HCT116 (cell line): Measurements from ENCODE around the gene SDK1. TPM values are rescaled to one million over a fixed set of nuclear protein-coding genes. Genes with fewer than 3 reads are reported as not detected.

Experiments used
- ATAC-seq: fragments of 200-7000 bp; cut with Tn5 transposase; 2 replicates; pipeline ENCODE4 v1.9.1; 2020; ENCODE audit warnings: mild to moderate bottlenecking, moderate library complexity
- BruUV-seq: library from RNA; stranded (reverse); fragments of 400-500 nt; replicated peaks from 2 replicates; lab custom pipeline; 2021; lab: Mats Ljungman, UMichigan
- CTCF ChIA-PET: fragments of 300-600 bp; sonication (Branson Sonifier 250); formaldehyde crosslinking; loops from one replicate; lab custom pipeline; 2021; ENCODE audit warnings: antibody characterized with exemption; lab: Charles Lee
- POLR2A ChIA-PET: fragments of 300-600, 350-600 bp; sonication (Branson Sonifier 250); formaldehyde crosslinking; loops from one replicate; lab custom pipeline; 2021; ENCODE audit warnings: antibody characterized with exemption; lab: Charles Lee
- RAD21 ChIA-PET, 2 experiments: fragments of 300-600 bp; sonication (Branson Sonifier 250); formaldehyde crosslinking; loops; one replicate each; lab custom pipeline; 2023; ENCODE audit warnings: low total read pairs in 2 of 2; ENCODE audit not compliant: uncharacterized antibody in 2 of 2, unreplicated experiment in 2 of 2, low non-redundant PET in 1 of 2; lab: Charles Lee
- DNase-seq: peaks from one replicate; pipeline ENCODE4 v3.0.0-alpha.2; 2010; ENCODE audit warnings: low read depth, low spot score
- H2AFZ ChIP-seq: fragments of 200-600 bp; shearing (Covaris generic), sonication (generic); 2 replicates; pipeline ENCODE4 v1.6.1; 2017; ENCODE audit warnings: low read depth, mixed run types, mixed read lengths, antibody characterized with exemption, low read length; ENCODE audit not compliant: poor library complexity, severe bottlenecking
- H3K27ac ChIP-seq: 2 replicates; pipeline ENCODE4 v1.5.1; 2012; ENCODE audit warnings: low read depth, low read length
- H3K27me3 ChIP-seq: fragments of 200-600 bp; sonication (generic); 2 replicates; pipeline ENCODE4 v1.6.1; 2016; ENCODE audit warnings: mixed run types, low read length, mixed read lengths; ENCODE audit not compliant: insufficient read depth
- H3K36me3 ChIP-seq, 2 experiments: fragments of 200-500 bp in 1 of 2; fragments of 200-600 bp in 1 of 2; sonication (Bioruptor generic) in 1 of 2; sonication (generic) in 1 of 2; 2 replicates each; pipeline versions ENCODE4 v1.5.1 to v1.6.1; 2014 to 2016; ENCODE audit warnings: low read length in 2 of 2, inconsistent platforms in 1 of 2, mixed read lengths in 1 of 2, mixed run types in 1 of 2; ENCODE audit not compliant: insufficient read depth in 2 of 2, control insufficient read depth in 1 of 2
- H3K4me1 ChIP-seq, 2 experiments: fragments of 200-600 bp in 1 of 2; sonication (generic) in 1 of 2; 2 replicates each; pipeline versions ENCODE4 v1.5.1 to v1.6.1; 2012 to 2017; ENCODE audit warnings: low read length in 2 of 2, inconsistent platforms in 1 of 2, mild to moderate bottlenecking in 1 of 2, mixed read lengths in 1 of 2, mixed run types in 1 of 2, moderate library complexity in 1 of 2; ENCODE audit not compliant: insufficient read depth in 2 of 2, control insufficient read depth in 1 of 2
- H3K4me2 ChIP-seq: fragments of 200-600 bp; sonication (generic); 2 replicates; pipeline ENCODE4 v1.6.1; 2017; ENCODE audit warnings: mixed run types, low read length, mixed read lengths
- H3K4me3 ChIP-seq, 2 experiments: fragments of 200-600 bp in 1 of 2; sonication (generic) in 1 of 2; replicated peaks in 1 of 2; 2 replicates each; pipeline ENCODE4 v1.5.1; 2011 to 2016; ENCODE audit warnings: low read length in 2 of 2, control low read depth in 1 of 2, low read depth in 1 of 2, mild to moderate bottlenecking in 1 of 2, mixed read lengths in 1 of 2, mixed run types in 1 of 2
- H3K79me2 ChIP-seq: fragments of 200-600 bp; sonication (generic); 2 replicates; pipeline ENCODE4 v1.6.1; 2017; ENCODE audit warnings: mild to moderate bottlenecking, mixed run types, low read length, moderate library complexity, mixed read lengths; ENCODE audit not compliant: insufficient read depth
- H3K9ac ChIP-seq: fragments of 200-600 bp; sonication (generic); 2 replicates; pipeline ENCODE4 v1.6.1; 2016; ENCODE audit warnings: low read length, mixed read lengths
- H3K9me2 ChIP-seq: fragments of 200-600 bp; sonication (generic), shearing (Covaris generic); 2 replicates; pipeline ENCODE4 v1.6.1; 2017; ENCODE audit warnings: mixed run types, mild to moderate bottlenecking, moderate library complexity; ENCODE audit not compliant: insufficient read depth
- H3K9me3 ChIP-seq, 2 experiments: fragments of 200-500 bp in 1 of 2; fragments of 200-600 bp in 1 of 2; sonication (Bioruptor generic) in 1 of 2; sonication (generic) in 1 of 2; 2 replicates each; pipeline ENCODE4 v1.6.1; 2014 to 2017; ENCODE audit warnings: low read length in 2 of 2, mixed read lengths in 2 of 2, inconsistent platforms in 1 of 2, low read depth in 1 of 2, mild to moderate bottlenecking in 1 of 2, mixed run types in 1 of 2, moderate library complexity in 1 of 2; ENCODE audit not compliant: control insufficient read depth in 1 of 2, insufficient read depth in 1 of 2
- H4K20me1 ChIP-seq: fragments of 200-600 bp; sonication (generic), shearing (Covaris generic); 2 replicates; pipeline ENCODE4 v1.6.1; 2017; ENCODE audit warnings: mixed run types, mild to moderate bottlenecking, moderate library complexity; ENCODE audit not compliant: insufficient read depth
- ATF3 ChIP-seq: IDR thresholded peaks from 2 replicates; pipeline ENCODE4 v1.6.1; 2012
- EGR1 ChIP-seq: IDR thresholded peaks from 2 replicates; pipeline ENCODE4 v1.6.1; 2012; ENCODE audit warnings: low read depth
- ELF1 ChIP-seq: IDR thresholded peaks from 2 replicates; pipeline ENCODE4 v1.6.1; 2012; ENCODE audit warnings: low read depth, borderline replicate concordance
- EZH2 ChIP-seq: fragments of 200-600 bp; sonication (generic); IDR thresholded peaks from 2 replicates; pipeline ENCODE4 v1.6.1; 2017; ENCODE audit warnings: antibody characterized with exemption, mixed run types
- EZH2phosphoT487 ChIP-seq: fragments of 200-600 bp; IDR thresholded peaks from 2 replicates; pipeline ENCODE4 v1.6.1; 2018; ENCODE audit warnings: antibody characterized with exemption, borderline replicate concordance
- FOSL1 ChIP-seq: IDR thresholded peaks from 2 replicates; pipeline ENCODE4 v1.6.1; 2012; ENCODE audit warnings: low read depth
- JUND ChIP-seq: IDR thresholded peaks from 2 replicates; pipeline ENCODE4 v1.6.1; 2012
- MAX ChIP-seq: IDR thresholded peaks from 2 replicates; pipeline ENCODE4 v1.6.1; 2012
- RAD21 ChIP-seq: IDR thresholded peaks from 2 replicates; pipeline ENCODE4 v1.6.1; 2012; ENCODE audit warnings: low read depth, mild to moderate bottlenecking
- SP1 ChIP-seq: IDR thresholded peaks from 2 replicates; pipeline ENCODE4 v1.6.1; 2012; ENCODE audit warnings: low read depth
- TCF7L2 ChIP-seq: IDR thresholded peaks from 2 replicates; pipeline ENCODE4 v1.7.0; 2011; ENCODE audit warnings: borderline replicate concordance, inconsistent platforms; ENCODE audit not compliant: insufficient read depth, insufficient read length; ENCODE audit errors: extremely low read depth
- ZFX ChIP-seq: fragments of 450-650 bp; IDR thresholded peaks from 2 replicates; pipeline ENCODE4 v1.6.1; 2017
- ZNF274 ChIP-seq: fragments of 200-500 bp; sonication (Bioruptor generic); IDR thresholded peaks from 2 replicates; pipeline ENCODE4 v1.6.1; 2014; ENCODE audit warnings: mild to moderate bottlenecking, low read depth, low read length, inconsistent platforms
- intact Hi-C: fragments of 100-400 bp; cut with micrococcal nuclease; formaldehyde crosslinking; loops from 2 replicates; pipeline ENCODE4 v1.10.0; 2022
- total RNA-seq: library from RNA; stranded (reverse); gene quantifications from one replicate; pipeline ENCODE4 v1.2.1, GENCODE V29; 2021; ENCODE audit not compliant: unreplicated experiment
- TF ChIP-seq, protein P1 (sequence below), 3 experiments: fragments of 200-600 bp in 1 of 3; sonication (generic) in 1 of 3; IDR thresholded peaks in 2 of 3; conservative IDR thresholded peaks in 1 of 3; 2 replicates each; pipeline ENCODE4 v1.5.1; 2012 to 2017; ENCODE audit warnings: low read depth in 2 of 3, low read length in 2 of 3, antibody characterized with exemption in 1 of 3, borderline replicate concordance in 1 of 3, control low read depth in 1 of 3, mild to moderate bottlenecking in 1 of 3, mixed read lengths in 1 of 3, mixed run types in 1 of 3, moderate library complexity in 1 of 3; ENCODE audit not compliant: insufficient read depth in 1 of 3

SDK1 gene
- total RNA-seq, 1 experiment from 2014 or later = 0.05 TPM

- DNase-seq (no peak), ATAC-seq (no peak)
- TF ChIP-seq ATF3 (no peak), MAX (no peak)
- Histone ChIP-seq H3K4me1 (no peaks in the 10 kb centered on the region), H3K4me3 (no peak overlapping the region), H3K4me2 (no peak overlapping the region), H3K27ac (no peak overlapping the region), H2AFZ (no peak overlapping the region), H3K79me2 (no peaks in the 10 kb centered on the region), H3K9ac (no peak overlapping the region), H3K36me3 (no peaks in the 10 kb centered on the region), H3K27me3 (no peaks in the 10 kb centered on the region; the same call in 1 of the 2 replicates), H3K9me3 (no peaks in the 10 kb centered on the region; a peak in 1 of 4 replicates), H4K20me1 (no peaks in the 10 kb centered on the region), H3K9me2 (no peaks in the 10 kb centered on the region)
- intact Hi-C loops = no loop called here
- CTCF ChIA-PET = no interaction called here
- POLR2A ChIA-PET = no interaction called here
- BruUV-seq = no TSS peak
- RAD21 ChIA-PET = no interaction called here
Measured at GRCh38 chr7:4021413-4021812, 720.4 kb downstream of the SDK1 start.

GRCh38 chr7:4022265-4022664 is 721.2 kb downstream of the SDK1 start:
- H3K36me3 ChIP-seq = no peaks in the 10 kb centered on the region
- H3K9me3 ChIP-seq = no peaks in the 10 kb centered on the region; a peak in 1 of 4 replicates
- H3K4me1 ChIP-seq = no peaks in the 10 kb centered on the region
- ATAC-seq = no peak
- no peak overlapping the region for H3K4me3 ChIP-seq
- H2AFZ ChIP-seq = no peak overlapping the region
- no peaks in the 10 kb centered on the region for H3K79me2 ChIP-seq
- RAD21 ChIA-PET = no interaction called here
- CTCF ChIA-PET = no interaction called here
- BruUV-seq = no TSS peak
- no peak overlapping the region for H3K9ac ChIP-seq
- no peaks in the 10 kb centered on the region for H4K20me1 ChIP-seq
- POLR2A ChIA-PET = no interaction called here
- H3K9me2 ChIP-seq = no peaks in the 10 kb centered on the region
- H3K27me3 ChIP-seq = no peaks in the 10 kb centered on the region; the same call in 1 of the 2 replicates
- no peak overlapping the region for H3K27ac ChIP-seq
- H3K4me2 ChIP-seq = no peak overlapping the region
- no peak for DNase-seq
- TF ChIP-seq TCF7L2 (no peak), ATF3 (no peak), JUND (no peak), MAX (no peak), EZH2phosphoT487 (no peak), ZFX (no peak), ZNF274 (no peak), SP1 (no peak), EZH2 (no peak), FOSL1 (no peak), RAD21 (no peak), ELF1 (no peak), EGR1 (no peak)
- TF ChIP-seq, protein P1, sequence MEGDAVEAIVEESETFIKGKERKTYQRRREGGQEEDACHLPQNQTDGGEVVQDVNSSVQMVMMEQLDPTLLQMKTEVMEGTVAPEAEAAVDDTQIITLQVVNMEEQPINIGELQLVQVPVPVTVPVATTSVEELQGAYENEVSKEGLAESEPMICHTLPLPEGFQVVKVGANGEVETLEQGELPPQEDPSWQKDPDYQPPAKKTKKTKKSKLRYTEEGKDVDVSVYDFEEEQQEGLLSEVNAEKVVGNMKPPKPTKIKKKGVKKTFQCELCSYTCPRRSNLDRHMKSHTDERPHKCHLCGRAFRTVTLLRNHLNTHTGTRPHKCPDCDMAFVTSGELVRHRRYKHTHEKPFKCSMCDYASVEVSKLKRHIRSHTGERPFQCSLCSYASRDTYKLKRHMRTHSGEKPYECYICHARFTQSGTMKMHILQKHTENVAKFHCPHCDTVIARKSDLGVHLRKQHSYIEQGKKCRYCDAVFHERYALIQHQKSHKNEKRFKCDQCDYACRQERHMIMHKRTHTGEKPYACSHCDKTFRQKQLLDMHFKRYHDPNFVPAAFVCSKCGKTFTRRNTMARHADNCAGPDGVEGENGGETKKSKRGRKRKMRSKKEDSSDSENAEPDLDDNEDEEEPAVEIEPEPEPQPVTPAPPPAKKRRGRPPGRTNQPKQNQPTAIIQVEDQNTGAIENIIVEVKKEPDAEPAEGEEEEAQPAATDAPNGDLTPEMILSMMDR (IDR thresholded peaks at IDR 0.05 in 2 of 3, conservative IDR thresholded peaks at IDR 0.05 in 1 of 3; ENCODE audit: borderline replicate concordance in 1 of 3, insufficient read depth in 1 of 3, low read depth in 2 of 3, low read length in 2 of 3) = no peak
- intact Hi-C loops = no loop called here
